Measurements from ENCODE around the gene MAPK7.

MAPK7 gene

GRCh38 chr17:19378416-19379360 lies at the start of gene MAPK7:
Gene MAPK7 (plus strand): TSS chr17:19378498. CDS start chr17:19378901, 403 bp downstream.
- in situ Hi-C loops (cut with HindIII; ENCODE audit: low pct_ligation_motif_present, low pct_unique_long_range_greater_than_20kb, low sequenced_read_pairs) = no loop called here
- DNase-seq = no peak

- in situ Hi-C loops (cut with HindIII; ENCODE audit: low pct_ligation_motif_present, low pct_unique_long_range_greater_than_20kb, low sequenced_read_pairs) = no loop called here
- DNase-seq = no peak
Measured at GRCh38 chr17:19329136-19329535, 49.2 kb upstream of the MAPK7 start.

- in situ Hi-C loops (cut with HindIII; ENCODE audit: low pct_ligation_motif_present, low pct_unique_long_range_greater_than_20kb, low sequenced_read_pairs) = no loop called here
Measured at GRCh38 chr17:19329839-19330238, 48.5 kb upstream of the MAPK7 start.

DNA sequence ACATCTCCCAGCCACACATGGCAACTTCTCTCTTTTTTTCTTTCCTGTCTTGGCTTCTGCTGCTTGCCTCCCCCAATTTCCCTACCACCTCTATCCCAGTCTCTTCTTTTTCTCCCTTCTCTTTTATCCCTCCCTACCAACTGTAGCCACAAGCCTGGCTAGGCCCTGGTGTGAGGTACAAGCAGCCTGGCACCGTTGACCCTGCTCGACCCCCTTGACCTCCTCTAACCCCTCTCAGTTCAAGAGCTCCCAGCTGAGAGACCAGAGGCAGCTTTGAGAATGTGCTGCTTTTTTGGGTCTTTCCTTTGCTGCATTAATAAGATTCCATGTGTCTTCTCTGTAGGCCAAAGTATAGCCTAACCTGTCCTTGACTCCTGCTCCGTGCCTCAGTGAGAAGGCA lies 48.0 kb upstream of the MAPK7 start:
- DNase-seq = no peak
- in situ Hi-C loops (cut with HindIII; ENCODE audit: low pct_ligation_motif_present, low pct_unique_long_range_greater_than_20kb, low sequenced_read_pairs) = no loop called here

More at GRCh38 chr17:19329839-19330238, 48.5 kb upstream of the MAPK7 start:
- no peak for DNase-seq

GRCh38 chr17:19331134-19331533 lies 47.2 kb upstream of the MAPK7 start:
- peak; percentile 82 for DNase-seq
- in situ Hi-C loops (cut with HindIII; ENCODE audit: low pct_ligation_motif_present, low pct_unique_long_range_greater_than_20kb, low sequenced_read_pairs) = no loop called here

DNA sequence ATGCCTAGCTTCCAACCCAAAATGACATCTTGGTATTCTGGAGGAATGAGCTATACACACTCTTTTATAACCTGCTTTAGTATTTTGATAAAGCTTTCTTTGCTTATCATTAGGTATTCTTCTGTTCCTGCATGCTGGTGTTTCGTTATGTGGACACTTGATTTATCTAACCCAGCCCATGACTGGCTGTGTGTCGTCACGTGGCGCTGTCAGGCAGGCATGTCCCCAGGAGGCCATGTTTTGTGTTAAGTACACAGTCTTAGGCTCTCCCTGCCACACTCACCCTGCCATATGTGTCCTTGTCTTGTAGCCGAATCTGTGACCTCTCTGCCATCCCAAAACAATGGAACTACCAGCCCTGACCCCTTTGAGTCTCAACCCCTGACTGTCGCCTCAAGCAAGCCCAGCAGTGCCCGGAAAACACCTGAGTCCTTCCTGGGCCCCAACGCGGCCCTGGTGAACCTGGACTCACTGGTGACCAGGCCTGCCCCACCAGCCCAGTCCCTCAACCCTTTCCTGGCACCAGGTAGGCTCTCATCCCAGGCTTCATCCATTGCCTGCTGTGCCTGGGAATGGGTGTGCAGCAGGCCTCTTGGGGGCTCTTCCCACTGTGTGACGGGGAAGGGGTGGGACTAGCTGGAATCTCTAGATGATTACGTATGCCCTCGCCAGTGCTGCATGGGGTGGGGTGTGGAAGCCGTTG lies 46.6 kb upstream of the MAPK7 start:
- DNase-seq = no peak
- in situ Hi-C loops (cut with HindIII; ENCODE audit: low pct_ligation_motif_present, low pct_unique_long_range_greater_than_20kb, low sequenced_read_pairs) = no loop called here

- DNase-seq = no peak
- in situ Hi-C loops (cut with HindIII; ENCODE audit: low pct_ligation_motif_present, low pct_unique_long_range_greater_than_20kb, low sequenced_read_pairs) = no loop called here
Measured at GRCh38 chr17:19332371-19333131, 45.7 kb upstream of the MAPK7 start.

GRCh38 chr17:19333132-19333440 lies 45.2 kb upstream of the MAPK7 start:
- in situ Hi-C loops (cut with HindIII; ENCODE audit: low pct_ligation_motif_present, low pct_unique_long_range_greater_than_20kb, low sequenced_read_pairs) = no loop called here
- no peak for DNase-seq

DNA sequence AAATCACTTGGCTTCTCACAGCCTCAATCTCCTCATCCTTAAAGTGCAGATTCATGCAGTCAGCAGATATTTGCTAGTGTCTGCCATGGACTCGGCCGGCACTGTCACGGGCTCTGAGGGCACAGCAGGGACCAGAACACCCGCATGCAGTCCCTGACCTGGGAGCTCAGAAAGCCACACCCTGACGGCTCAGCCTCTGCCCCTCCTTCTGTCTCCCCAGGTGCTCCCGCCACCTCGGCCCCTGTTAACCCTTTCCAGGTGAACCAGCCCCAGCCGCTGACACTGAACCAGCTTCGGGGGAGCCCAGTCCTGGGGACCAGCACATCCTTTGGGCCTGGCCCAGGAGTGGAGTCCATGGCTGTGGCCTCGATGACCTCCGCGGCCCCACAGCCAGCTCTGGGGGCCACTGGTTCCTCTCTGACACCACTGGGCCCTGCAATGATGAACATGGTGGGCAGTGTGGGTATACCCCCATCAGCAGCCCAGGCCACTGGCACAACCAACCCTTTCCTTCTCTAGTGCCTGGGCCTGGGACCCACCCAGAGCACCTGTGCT lies 44.5 kb upstream of the MAPK7 start:
- in situ Hi-C loops (cut with HindIII; ENCODE audit: low pct_ligation_motif_present, low pct_unique_long_range_greater_than_20kb, low sequenced_read_pairs) = no loop called here

DNA sequence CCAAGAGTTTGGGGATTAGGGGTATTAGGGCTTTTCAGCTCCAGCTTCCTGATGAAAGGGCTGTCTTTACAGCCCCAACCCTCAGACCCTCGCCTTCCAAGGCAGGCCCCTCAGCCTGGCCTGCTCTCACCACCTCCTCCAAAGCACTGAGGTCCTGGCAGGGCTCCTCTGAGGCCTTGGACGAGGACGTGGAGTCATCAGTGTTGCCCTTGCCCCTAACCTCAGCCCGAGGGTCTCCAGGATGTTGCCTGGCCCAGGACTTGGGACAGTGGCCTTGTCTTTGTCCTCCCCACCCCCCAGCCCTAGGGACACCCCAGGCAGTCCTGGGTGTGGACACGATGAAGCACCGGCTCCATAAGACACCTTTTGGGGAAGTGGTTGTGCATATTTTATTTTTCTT lies 44.0 kb upstream of the MAPK7 start:
- in situ Hi-C loops (cut with HindIII; ENCODE audit: low pct_ligation_motif_present, low pct_unique_long_range_greater_than_20kb, low sequenced_read_pairs) = no loop called here
- DNase-seq = no peak

More for the DNA sequence above, 44.5 kb upstream of the MAPK7 start:
- no peak for DNase-seq

DNA sequence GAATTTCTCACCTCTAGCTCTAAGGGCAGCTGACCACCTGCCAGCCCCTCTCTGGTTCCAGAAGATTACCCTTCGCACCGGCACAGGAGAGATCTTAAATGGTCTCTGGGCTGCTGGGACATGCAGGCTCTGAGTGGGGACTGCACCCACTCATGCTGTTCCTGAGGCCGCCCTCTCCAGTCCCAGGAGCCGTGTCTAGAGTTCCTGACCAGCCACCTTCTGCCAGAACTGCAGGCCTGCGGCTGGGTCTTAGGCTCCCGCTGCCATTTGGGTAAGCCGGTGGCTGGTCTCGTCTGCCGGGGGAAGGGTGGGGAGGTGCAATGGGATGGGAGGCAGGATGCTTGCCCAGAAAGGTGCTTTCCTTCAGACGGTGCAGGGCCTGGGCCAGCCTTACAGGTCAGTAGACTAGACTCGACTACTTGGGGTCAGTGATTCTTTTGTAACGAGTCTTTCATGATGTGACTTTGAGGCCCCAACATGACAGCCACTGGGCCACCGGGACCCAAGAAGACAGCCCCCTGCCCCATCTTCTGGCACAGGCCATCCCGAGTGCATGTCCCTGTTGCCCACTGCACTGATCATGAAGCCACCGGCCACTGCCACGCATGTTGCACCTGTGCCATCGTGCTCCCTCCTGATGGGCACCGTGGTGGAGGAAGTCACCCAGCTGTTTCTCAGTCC lies 42.2 kb upstream of the MAPK7 start:
- no peak for DNase-seq
- in situ Hi-C loops (cut with HindIII; ENCODE audit: low pct_ligation_motif_present, low pct_unique_long_range_greater_than_20kb, low sequenced_read_pairs) = no loop called here

DNA sequence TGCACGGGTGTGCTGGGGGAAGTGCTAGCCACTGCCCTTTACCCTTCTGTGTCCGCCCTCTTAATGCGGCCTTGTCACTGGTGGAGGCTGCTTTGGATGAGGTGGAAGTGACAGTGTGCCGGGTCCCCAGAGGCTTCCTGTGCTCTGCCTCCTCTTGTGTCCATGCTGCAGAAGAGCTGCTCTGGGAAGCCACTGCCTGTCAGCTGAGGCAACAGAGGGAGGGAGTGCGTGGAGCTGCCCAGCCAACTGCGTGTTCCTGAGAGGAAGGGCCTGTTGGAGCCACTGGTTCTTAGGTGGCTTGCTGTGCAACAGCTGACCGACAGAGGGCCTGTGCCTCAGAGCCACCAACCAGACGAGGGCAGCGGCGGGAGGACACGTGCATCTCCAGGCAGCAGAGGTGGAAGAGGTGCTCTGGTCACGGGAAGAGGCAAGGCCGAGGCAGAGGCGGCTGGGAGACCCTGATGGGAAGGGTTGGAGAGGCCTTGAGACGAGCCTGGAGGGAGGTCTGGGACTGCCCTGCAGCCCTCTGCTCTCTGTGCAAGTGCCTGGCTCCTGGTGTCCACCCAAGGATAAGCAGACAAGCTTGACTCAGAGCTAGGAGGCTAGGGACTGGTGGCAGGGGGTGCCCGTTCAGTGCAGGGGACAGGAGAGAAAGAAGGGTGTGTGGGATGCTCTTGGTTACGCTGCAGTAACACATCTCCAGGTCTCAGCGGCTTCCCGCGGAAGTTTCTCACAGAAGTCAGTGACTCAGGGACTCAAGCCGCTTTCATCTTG lies 41.2 kb upstream of the MAPK7 start:
- no peak for DNase-seq
- in situ Hi-C loops (cut with HindIII; ENCODE audit: low pct_ligation_motif_present, low pct_unique_long_range_greater_than_20kb, low sequenced_read_pairs) = no loop called here

DNA sequence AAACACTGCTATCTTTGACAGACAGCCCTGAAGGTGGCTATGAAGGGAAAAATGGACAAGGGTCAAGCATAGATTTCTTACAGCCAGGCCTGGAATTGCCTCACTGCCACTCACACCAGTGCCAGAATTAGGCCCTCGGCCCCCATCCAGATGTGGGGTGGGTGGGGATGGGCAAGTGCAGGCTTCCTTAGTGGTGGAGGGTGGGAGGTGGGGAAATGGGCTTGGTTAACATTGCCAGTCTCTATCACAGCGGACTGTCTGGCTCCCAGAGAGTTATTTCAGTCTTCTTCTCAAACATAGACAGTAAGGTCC lies 40.6 kb upstream of the MAPK7 start:
- no peak for DNase-seq
- in situ Hi-C loops (cut with HindIII; ENCODE audit: low pct_ligation_motif_present, low pct_unique_long_range_greater_than_20kb, low sequenced_read_pairs) = no loop called here

DNA sequence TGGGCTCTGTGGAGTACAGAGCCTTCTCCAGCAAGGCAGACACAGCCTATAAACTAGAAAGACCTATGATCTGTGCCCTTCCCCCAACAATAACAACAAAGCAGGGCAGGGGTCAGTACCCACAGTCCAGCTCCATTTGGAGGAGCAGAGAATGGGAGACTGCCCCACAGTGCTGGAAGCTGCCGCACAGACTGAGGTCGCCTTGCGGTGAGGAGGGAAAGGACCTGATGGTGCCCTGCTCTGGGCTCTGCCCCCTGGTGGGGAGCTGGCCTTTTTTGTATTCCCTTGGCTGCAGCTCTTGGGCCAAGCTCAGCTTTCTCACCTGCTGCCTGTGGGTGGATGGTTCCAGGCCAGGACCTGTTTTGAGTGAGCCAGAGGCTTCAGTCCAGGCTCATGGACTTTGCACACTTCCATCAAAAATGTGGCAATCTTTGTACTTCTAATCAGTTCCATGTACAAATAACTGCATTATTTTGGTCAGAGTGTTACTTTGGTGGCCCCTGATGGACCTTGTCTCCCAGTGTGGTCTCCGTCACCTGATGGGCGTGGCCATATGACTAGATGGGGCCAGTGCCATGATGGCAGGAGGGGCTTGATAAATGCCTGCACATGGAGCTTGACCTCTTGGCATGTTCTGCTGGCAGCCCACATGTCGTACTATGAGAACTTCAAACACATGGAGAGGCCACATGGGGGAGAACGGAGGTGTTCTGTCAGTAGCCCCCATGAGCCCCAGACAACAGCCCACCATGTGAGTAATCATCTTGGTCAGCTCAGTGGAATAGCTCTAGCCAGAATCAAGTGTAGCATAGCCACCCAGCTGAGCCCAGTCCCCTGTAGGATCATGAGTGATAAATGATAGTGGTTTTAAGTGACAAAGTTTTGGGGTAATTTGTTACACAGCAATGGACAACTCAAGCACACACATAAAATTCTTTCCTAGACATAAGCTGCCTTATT lies 40.0 kb upstream of the MAPK7 start:
- peak; percentile 66 for DNase-seq
- in situ Hi-C loops (cut with HindIII; ENCODE audit: low pct_ligation_motif_present, low pct_unique_long_range_greater_than_20kb, low sequenced_read_pairs) = no loop called here

- no peak for DNase-seq
- in situ Hi-C loops (cut with HindIII; ENCODE audit: low pct_ligation_motif_present, low pct_unique_long_range_greater_than_20kb, low sequenced_read_pairs) = no loop called here
Measured at GRCh38 chr17:19339341-19339815, 38.9 kb upstream of the MAPK7 start.

DNA sequence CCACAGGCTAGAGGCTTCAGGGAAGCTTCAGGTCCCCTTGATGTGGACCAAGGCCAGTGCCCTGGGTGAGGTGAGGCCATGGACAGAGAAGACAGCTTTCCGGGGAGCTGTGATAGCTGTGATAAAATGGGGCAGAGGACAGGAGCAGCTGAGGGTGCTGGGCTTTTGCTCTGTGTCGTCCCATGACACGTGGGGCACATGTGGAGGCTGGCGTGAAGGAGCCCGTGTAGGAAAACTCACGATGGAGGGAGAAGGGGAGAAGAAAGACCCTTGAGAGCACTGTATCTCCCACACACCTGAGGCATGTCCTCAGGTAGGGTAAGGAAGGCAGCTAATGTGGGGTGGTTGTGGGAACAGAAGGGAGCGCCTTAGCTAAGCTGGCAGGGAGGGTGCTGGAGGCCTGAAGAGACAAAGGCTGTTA lies 37.1 kb upstream of the MAPK7 start:
- in situ Hi-C loops (cut with HindIII; ENCODE audit: low pct_ligation_motif_present, low pct_unique_long_range_greater_than_20kb, low sequenced_read_pairs) = no loop called here

More for the DNA sequence above, 37.1 kb upstream of the MAPK7 start:
- DNase-seq = no peak
